Astrocyte of the spinal cord (primary cell): ENCODE measurements around the gene VPS8.

ENCODE experiments used
- DNase-seq: peaks from one replicate; pipeline ENCODE4 v3.0.0; 2011; ENCODE audit warnings: low read depth, low spot score
- H3K4me3 ChIP-seq: 2 replicates; pipeline ENCODE4 v1.5.1; 2011; ENCODE audit warnings: low read depth, mild to moderate bottlenecking, low read length, moderate library complexity
- CTCF ChIP-seq: IDR thresholded peaks from 2 replicates; pipeline ENCODE4 v1.5.1; 2012; ENCODE audit warnings: low read depth, mild to moderate bottlenecking, low read length, inconsistent platforms
- in situ Hi-C: cut with HindIII; loops from 2 replicates; pipeline ENCODE4 v1.10.0; 2017; ENCODE audit warnings: low sequenced_read_pairs

The VPS8 gene

GRCh38 chr3:185049710-185050109 is 237.7 kb downstream of the VPS8 start:
- in situ Hi-C loops: no loop called here
- DNase-seq: no peak
- TF ChIP-seq CTCF: no peak
- H3K4me3 ChIP-seq: no peak overlapping the region

- no peak for TF ChIP-seq CTCF
- in situ Hi-C loops: no loop called here
Observed at GRCh38 chr3:185051801-185052200, 239.8 kb downstream of the VPS8 start.

GRCh38 chr3:185052631-185053030 is 240.7 kb downstream of the VPS8 start:
- in situ Hi-C loops: no loop called here

More at GRCh38 chr3:185051801-185052200, 239.8 kb downstream of the VPS8 start:
- DNase-seq: no peak
- H3K4me3 ChIP-seq: no peak overlapping the region

GRCh38 chr3:185056908-185057307 is 244.9 kb downstream of the VPS8 start:
- in situ Hi-C loops: no loop called here
- no peak for TF ChIP-seq CTCF
- DNase-seq: no peak
- H3K4me3 ChIP-seq: no peak overlapping the region

More at GRCh38 chr3:185052631-185053030, 240.7 kb downstream of the VPS8 start:
- no peak overlapping the region for H3K4me3 ChIP-seq
- no peak for DNase-seq
- TF ChIP-seq CTCF: no peak

- no peak overlapping the region for H3K4me3 ChIP-seq
- no peak for DNase-seq
- in situ Hi-C loops: no loop called here
- TF ChIP-seq CTCF: no peak
Observed at GRCh38 chr3:185057829-185058228, 245.9 kb downstream of the VPS8 start.

GRCh38 chr3:185058796-185059195 is 246.8 kb downstream of the VPS8 start:
- in situ Hi-C loops: no loop called here
- H3K4me3 ChIP-seq: no peak overlapping the region
- no peak for DNase-seq
- no peak for TF ChIP-seq CTCF

- TF ChIP-seq CTCF: no peak
- no peak for DNase-seq
- in situ Hi-C loops: no loop called here
- no peak overlapping the region for H3K4me3 ChIP-seq
Observed at GRCh38 chr3:185059766-185060165, 247.8 kb downstream of the VPS8 start.
